Activated CD8-positive, alpha-beta T cell treated with anti-CD3 and anti-CD28 coated beads for 36 hours (primary cell): Measurements from ENCODE around the gene LHX4. TPM values are rescaled to one million over a fixed set of nuclear protein-coding genes. Genes with fewer than 3 reads are reported as not detected.

ENCODE experiments used
- ATAC-seq: fragments of 200-7000 bp; cut with Tn5 transposase; one replicate; pipeline ENCODE4 v1.10.0; 2021; ENCODE audit warnings: mild to moderate bottlenecking, moderate library complexity
- CTCF ChIA-PET: fragments of 350-600 bp; sonication (Branson Sonifier 250); formaldehyde crosslinking; loops from one replicate; lab custom pipeline; 2021; ENCODE audit warnings: antibody characterized with exemption; lab: Charles Lee
- POLR2A ChIA-PET: fragments of 350-600 bp; sonication (Branson Sonifier 250); formaldehyde crosslinking; loops from one replicate; lab custom pipeline; 2021; ENCODE audit warnings: antibody characterized with exemption; lab: Charles Lee
- DNase-seq: peaks from one replicate; pipeline ENCODE4 v3.0.0-alpha.2; 2020
- H3K27ac Mint-ChIP-seq: one replicate; pipeline ENCODE4 v1.8.0; 2021; ENCODE audit warnings: mild to moderate bottlenecking, mixed read lengths
- H3K27me3 Mint-ChIP-seq: one replicate; pipeline ENCODE4 v1.8.0; 2021; ENCODE audit warnings: mixed read lengths
- H3K36me3 Mint-ChIP-seq: one replicate; pipeline ENCODE4 v1.8.0; 2021; ENCODE audit warnings: low read depth, mixed read lengths
- H3K4me1 Mint-ChIP-seq: one replicate; pipeline ENCODE4 v1.8.0; 2021; ENCODE audit warnings: low read depth, mixed read lengths
- H3K4me3 Mint-ChIP-seq: one replicate; pipeline ENCODE4 v1.8.0; 2021; ENCODE audit warnings: mild to moderate bottlenecking, moderate library complexity, mixed read lengths
- H3K9me3 Mint-ChIP-seq: one replicate; pipeline ENCODE4 v1.8.0; 2021; ENCODE audit warnings: mixed read lengths
- intact Hi-C: fragments of 100-400 bp; cut with micrococcal nuclease; formaldehyde crosslinking; loops from one replicate; pipeline ENCODE4 v1.10.0; 2022
- total RNA-seq, 2 experiments: library from RNA; stranded (reverse); gene quantifications; one replicate each; pipeline ENCODE4 v1.2.3, GENCODE V29; 2021
- TF ChIP-seq, protein P1 (sequence below): fragments of 200-600 bp; IDR thresholded peaks from one replicate; pipeline ENCODE4 v1.8.0; 2022; ENCODE audit warnings: antibody characterized with exemption, mild to moderate bottlenecking

LHX4 gene
- total RNA-seq, 2 experiments from 2014 or later: not detected

DNA sequence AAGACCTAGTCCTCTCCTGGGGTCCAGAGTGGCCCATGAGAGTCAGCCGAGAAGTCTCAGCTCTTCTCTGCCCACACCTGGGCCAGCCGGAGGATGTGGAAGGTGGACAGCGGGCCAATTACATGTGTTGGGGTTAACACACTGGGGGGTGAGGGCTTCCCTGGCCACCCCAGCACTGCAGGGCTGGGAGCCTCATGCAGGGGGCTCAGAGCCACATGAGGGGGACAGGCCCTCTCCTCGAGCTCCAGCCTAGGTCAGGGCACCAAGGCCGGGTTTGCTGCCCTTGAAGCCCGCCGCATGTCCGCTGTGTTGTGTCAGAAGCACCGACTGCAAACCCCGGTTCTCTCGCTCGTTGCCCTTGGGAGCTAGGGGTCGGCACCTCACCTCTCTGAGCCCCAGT lies 30.5 kb downstream of the LHX4 start:
- H3K4me1 Mint-ChIP-seq: no peaks in the 10 kb centered on the region
- H3K9me3 Mint-ChIP-seq: no peaks in the 10 kb centered on the region
- no peak overlapping the region for H3K27ac Mint-ChIP-seq
- intact Hi-C loops: no loop called here
- DNase-seq (no peak), ATAC-seq (no peak)
- TF ChIP-seq, protein P1, sequence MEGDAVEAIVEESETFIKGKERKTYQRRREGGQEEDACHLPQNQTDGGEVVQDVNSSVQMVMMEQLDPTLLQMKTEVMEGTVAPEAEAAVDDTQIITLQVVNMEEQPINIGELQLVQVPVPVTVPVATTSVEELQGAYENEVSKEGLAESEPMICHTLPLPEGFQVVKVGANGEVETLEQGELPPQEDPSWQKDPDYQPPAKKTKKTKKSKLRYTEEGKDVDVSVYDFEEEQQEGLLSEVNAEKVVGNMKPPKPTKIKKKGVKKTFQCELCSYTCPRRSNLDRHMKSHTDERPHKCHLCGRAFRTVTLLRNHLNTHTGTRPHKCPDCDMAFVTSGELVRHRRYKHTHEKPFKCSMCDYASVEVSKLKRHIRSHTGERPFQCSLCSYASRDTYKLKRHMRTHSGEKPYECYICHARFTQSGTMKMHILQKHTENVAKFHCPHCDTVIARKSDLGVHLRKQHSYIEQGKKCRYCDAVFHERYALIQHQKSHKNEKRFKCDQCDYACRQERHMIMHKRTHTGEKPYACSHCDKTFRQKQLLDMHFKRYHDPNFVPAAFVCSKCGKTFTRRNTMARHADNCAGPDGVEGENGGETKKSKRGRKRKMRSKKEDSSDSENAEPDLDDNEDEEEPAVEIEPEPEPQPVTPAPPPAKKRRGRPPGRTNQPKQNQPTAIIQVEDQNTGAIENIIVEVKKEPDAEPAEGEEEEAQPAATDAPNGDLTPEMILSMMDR: no peak
- peaks cover 8% of the 10 kb centered on the region for H3K27me3 Mint-ChIP-seq
- ChIA-PET POLR2A (no interaction called here), CTCF (interaction anchor here (0.8 to 1.7 kb wide), 4 partner anchors 11 to 222 kb away, joined by 3 to 5 read pairs (median 4); no protein-coding TSS in a partner anchor)
- no peak overlapping the region for H3K4me3 Mint-ChIP-seq
- no peaks in the 10 kb centered on the region for H3K36me3 Mint-ChIP-seq

DNA sequence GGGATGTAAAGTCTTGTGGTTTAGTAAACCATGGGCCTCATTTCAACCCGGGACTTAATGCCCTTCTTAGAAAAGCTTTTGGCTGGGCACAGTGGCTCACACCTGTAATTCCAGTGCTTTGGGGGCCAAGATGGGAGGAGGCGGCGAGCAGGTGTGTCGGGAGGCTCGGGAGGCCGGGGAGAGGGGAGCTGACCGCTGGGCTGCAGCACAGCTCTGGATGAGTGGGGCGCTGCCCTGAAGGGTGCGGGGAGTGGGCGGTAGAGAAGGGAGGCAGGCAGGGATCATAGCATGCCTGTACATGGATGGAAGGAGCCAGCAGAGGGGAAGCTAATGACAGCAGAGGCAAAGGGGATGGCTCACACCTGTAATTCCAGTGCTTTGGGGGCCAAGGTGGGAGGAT lies 31.0 kb downstream of the LHX4 start:
- CTCF ChIA-PET: interaction anchor here (0.8 to 1.8 kb wide), 7 partner anchors 8 to 222 kb away, joined by 3 to 12 read pairs (median 5); no protein-coding TSS in a partner anchor
- intact Hi-C loops: no loop called here
- Mint-ChIP-seq H3K9me3 (no peaks in the 10 kb centered on the region), H3K4me3 (no peak overlapping the region), H3K27ac (no peak overlapping the region), H3K27me3 (peaks cover 5% of the 10 kb centered on the region), H3K36me3 (no peaks in the 10 kb centered on the region), H3K4me1 (no peaks in the 10 kb centered on the region)
- POLR2A ChIA-PET: no interaction called here
- no peak for ATAC-seq
- no peak for DNase-seq
- TF ChIP-seq, protein P1: no peak

DNA sequence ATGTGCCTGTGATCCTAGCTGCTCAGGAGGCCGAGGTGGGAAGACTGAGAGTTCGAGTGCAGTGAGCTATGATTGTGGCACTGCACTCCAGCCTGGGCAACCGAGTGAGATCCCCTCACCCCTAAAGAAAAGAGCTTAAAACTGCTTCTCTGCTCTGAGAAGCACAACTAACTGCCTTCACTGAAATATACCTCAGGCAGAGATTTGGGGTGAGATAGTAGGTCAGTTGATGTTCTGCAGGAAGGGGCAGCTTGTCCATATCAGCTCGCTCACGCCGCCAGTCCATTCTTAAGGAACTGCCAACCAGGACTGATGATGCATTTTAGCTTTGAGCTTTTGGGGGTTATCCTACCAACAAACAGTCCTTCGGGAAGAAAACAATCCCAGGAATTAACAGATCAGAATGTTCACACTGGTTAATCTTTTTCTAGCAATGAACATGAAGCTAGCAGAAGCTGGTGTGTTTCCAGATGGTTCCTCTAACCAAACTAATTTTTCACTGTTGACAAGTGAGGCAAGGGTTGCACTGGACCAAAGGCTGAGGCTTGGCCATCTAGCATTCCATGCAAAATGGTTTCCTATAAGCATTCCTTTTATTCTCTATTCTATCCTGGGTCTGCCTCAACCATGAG lies 31.6 kb downstream of the LHX4 start:
- H3K27ac Mint-ChIP-seq: no peak overlapping the region
- no peak overlapping the region for H3K4me3 Mint-ChIP-seq
- intact Hi-C loops: no loop called here
- ATAC-seq: no peak
- peaks cover 5% of the 10 kb centered on the region for H3K27me3 Mint-ChIP-seq
- TF ChIP-seq, protein P1: no peak
- no peak for DNase-seq
- CTCF ChIA-PET: interaction anchor here (1.2 to 1.8 kb wide), 6 partner anchors 8 to 221 kb away, joined by 3 to 12 read pairs (median 5); no protein-coding TSS in a partner anchor
- POLR2A ChIA-PET: no interaction called here
- H3K9me3 Mint-ChIP-seq: no peaks in the 10 kb centered on the region
- no peaks in the 10 kb centered on the region for H3K4me1 Mint-ChIP-seq
- H3K36me3 Mint-ChIP-seq: no peaks in the 10 kb centered on the region

DNA sequence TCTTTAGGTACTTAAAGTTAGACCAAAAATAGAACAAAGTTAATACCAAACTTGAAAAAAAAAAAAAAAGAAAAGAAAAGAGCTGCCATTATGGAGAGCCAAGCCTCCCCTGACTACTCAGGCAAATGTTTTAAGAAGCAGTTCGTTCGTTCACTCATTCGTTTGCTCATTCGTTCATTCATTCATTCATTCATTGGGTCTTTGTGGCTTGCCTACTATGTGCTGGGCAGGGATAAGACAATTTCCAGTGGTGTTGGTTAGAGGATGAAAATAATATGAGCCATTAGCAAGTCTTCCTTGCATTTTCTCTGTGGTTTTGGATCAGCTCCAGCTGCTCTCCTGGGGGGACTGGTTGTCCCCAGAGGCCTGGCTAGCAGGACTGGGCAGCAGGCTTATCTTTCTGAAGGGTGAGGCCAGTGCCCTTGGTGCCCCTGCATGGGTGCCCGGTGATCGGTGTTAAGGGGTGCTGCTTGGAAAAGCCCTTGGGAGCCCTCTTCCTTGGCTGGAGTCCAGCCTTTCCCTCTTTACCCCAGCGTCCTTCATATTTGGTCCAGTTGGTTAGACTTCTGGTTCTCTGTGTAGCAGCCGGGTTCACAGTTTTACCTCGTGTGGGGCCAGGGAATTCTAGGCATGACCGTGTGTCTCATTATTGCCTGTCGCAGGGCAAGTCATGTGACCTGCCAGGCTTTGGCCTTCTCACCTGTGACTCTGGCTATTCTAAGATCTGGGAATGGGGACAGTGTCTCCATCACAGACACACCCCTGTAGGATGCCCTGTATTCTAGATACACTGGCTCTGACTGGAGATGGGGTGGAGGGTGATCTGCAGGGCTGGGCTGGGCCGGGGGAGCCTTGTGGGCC lies 32.8 kb downstream of the LHX4 start:
- CTCF ChIA-PET: interaction anchor here (1.7 to 1.8 kb wide), 2 partner anchors 10 to 215 kb away, joined by 6 to 12 read pairs; no protein-coding TSS in a partner anchor
- ATAC-seq (no peak), DNase-seq (no peak)
- no peak overlapping the region for H3K4me3 Mint-ChIP-seq
- H3K27me3 Mint-ChIP-seq: peaks cover 2% of the 10 kb centered on the region
- no peaks in the 10 kb centered on the region for H3K4me1 Mint-ChIP-seq
- no peaks in the 10 kb centered on the region for H3K9me3 Mint-ChIP-seq
- TF ChIP-seq, protein P1: no peak
- H3K36me3 Mint-ChIP-seq: no peaks in the 10 kb centered on the region
- intact Hi-C loops: no loop called here
- POLR2A ChIA-PET: no interaction called here
- no peak overlapping the region for H3K27ac Mint-ChIP-seq

DNA sequence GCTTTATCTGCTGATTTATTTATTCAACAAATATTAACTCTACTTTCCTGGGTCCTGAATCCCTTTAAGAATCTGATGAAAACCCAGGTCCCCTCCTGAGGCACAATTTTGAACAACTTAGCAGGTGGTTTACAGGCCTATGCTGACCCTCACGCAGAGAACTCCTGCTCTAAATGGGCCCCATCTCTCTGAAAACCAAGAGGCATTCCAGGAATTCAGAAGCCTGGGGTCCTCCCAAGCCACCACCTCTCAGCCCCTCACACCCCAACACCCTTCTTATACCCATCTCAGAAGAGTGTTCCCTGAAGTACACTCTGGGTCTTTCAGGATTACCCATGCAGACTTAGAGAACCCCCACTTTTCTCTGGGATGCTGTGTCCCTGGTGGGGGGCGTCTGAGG lies 34.5 kb downstream of the LHX4 start:
- intact Hi-C loops: no loop called here
- DNase-seq: no peak
- ChIA-PET POLR2A (no interaction called here), CTCF (no interaction called here)
- H3K4me3 Mint-ChIP-seq: no peak overlapping the region
- H3K9me3 Mint-ChIP-seq: no peaks in the 10 kb centered on the region
- no peak for ATAC-seq
- TF ChIP-seq, protein P1: no peak
- H3K27me3 Mint-ChIP-seq: no peaks in the 10 kb centered on the region
- H3K4me1 Mint-ChIP-seq: no peaks in the 10 kb centered on the region
- H3K36me3 Mint-ChIP-seq: no peaks in the 10 kb centered on the region
- no peak overlapping the region for H3K27ac Mint-ChIP-seq
